Choroid plexus epithelial cell (primary cell): ENCODE results near the gene TRDN.

Source experiments
- DNase-seq: peaks from one replicate; pipeline ENCODE4 v3.0.0-alpha.2; 2010; ENCODE audit warnings: low read depth
- H3K4me3 ChIP-seq: 2 replicates; pipeline ENCODE4 v1.5.1; 2011; ENCODE audit warnings: low read depth, mild to moderate bottlenecking, control low read depth, low read length, moderate library complexity
- CTCF ChIP-seq: conservative IDR thresholded peaks from 2 replicates; pipeline ENCODE4 v1.5.1; 2011; ENCODE audit warnings: low read depth, mild to moderate bottlenecking, control low read depth, inconsistent platforms, low read length, moderate library complexity

Gene TRDN

GRCh38 chr6:123635144-123635543 lies 1.6 kb downstream of the TRDN start:
- DNase-seq: no peak
- no peak for TF ChIP-seq CTCF
- no peak overlapping the region for H3K4me3 ChIP-seq

- no peak overlapping the region for H3K4me3 ChIP-seq
- no peak for TF ChIP-seq CTCF
- DNase-seq: no peak
Measured at GRCh38 chr6:123632641-123633040, 4.1 kb downstream of the TRDN start.

GRCh38 chr6:123629258-123629941 lies 7.3 kb downstream of the TRDN start:
- no peak for DNase-seq
- TF ChIP-seq CTCF: no peak
- H3K4me3 ChIP-seq: no peak overlapping the region

- no peak overlapping the region for H3K4me3 ChIP-seq
- TF ChIP-seq CTCF: no peak
- DNase-seq: no peak
Measured at GRCh38 chr6:123625696-123626095, 11.1 kb downstream of the TRDN start.

- DNase-seq: no peak
- no peak overlapping the region for H3K4me3 ChIP-seq
- TF ChIP-seq CTCF: no peak
Measured at GRCh38 chr6:123622780-123623179, 14.0 kb downstream of the TRDN start.

GRCh38 chr6:123619156-123619555 lies 17.6 kb downstream of the TRDN start:
- DNase-seq: no peak
- no peak for TF ChIP-seq CTCF
- H3K4me3 ChIP-seq: no peak overlapping the region

- TF ChIP-seq CTCF: no peak
- no peak overlapping the region for H3K4me3 ChIP-seq
- DNase-seq: no peak
Measured at GRCh38 chr6:123616942-123617341, 19.8 kb downstream of the TRDN start.
